Measurements from ENCODE around the gene DPP3.
"Not testable (repeated sequence)": the region's sequence is repeated elsewhere in the genome, so short reads cannot be mapped to it uniquely, and the experiment has no call there.

The DPP3 gene

DNA sequence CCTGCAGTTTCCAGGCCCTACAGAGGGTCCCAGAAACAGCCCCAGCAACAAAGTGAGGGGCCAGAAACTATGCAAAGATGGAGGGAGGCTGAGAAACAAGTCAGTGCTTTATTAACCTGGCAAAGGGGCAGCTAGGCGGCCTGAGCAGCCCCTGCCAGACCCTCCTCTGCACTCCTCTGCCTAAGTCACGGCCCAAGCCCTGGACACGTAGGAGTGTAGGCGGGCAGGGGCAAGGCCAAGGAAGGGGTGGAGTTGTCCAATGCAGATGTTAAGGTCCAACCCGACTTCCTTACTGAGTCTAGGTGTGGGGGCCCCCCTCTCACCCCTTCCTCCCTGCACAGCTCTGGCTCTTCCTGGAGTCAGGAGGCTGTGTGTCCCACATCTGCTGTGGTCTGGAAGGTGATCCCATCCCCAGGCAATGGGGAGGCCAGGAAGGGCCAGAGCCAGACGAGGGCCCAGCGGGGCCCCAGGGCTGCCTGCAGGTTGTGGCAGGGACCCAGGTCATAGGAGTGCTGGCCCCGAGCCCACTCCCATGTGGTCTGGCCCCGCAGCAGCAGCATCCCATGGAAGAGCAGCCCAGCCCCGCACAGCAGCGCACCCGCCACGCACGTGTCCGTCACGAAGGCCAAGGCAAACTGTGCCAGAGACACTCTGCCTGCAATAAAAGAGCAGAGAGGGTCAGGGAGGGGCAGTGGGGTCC is 59.1 kb downstream of the DPP3 start:
- no peak for DNase-seq (ENCODE audit: low spot score)

- DNase-seq (ENCODE audit: low spot score), result no peak
Measured at GRCh38 chr11:66539870-66540213, 59.6 kb downstream of the DPP3 start.

DNA sequence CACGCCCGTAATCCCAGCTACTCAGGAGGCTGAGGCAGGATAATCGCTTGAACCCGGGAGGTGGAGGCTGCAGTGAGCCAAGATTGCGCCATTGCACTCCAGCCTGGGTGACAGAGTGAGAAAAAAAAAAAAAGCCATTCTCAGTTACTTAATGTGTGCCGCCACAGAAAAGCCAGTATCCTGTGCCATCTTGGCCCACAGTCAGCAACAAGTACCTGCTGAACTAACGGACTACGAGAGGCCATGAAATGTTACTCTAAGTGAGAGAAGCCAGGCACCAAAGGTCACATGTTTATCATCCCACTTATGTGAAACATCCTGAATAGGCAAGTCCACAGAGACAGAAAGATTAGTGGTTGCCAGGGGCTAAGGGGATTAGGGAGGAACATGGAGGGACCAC is 60.4 kb downstream of the DPP3 start:
- DNase-seq (ENCODE audit: low spot score), result not testable (repeated sequence)

GRCh38 chr11:66541892-66542291 is 61.7 kb downstream of the DPP3 start:
- no peak for DNase-seq (ENCODE audit: low spot score)

GRCh38 chr11:66542362-66542761 is 62.1 kb downstream of the DPP3 start:
- DNase-seq (ENCODE audit: low spot score), result no peak

DNA sequence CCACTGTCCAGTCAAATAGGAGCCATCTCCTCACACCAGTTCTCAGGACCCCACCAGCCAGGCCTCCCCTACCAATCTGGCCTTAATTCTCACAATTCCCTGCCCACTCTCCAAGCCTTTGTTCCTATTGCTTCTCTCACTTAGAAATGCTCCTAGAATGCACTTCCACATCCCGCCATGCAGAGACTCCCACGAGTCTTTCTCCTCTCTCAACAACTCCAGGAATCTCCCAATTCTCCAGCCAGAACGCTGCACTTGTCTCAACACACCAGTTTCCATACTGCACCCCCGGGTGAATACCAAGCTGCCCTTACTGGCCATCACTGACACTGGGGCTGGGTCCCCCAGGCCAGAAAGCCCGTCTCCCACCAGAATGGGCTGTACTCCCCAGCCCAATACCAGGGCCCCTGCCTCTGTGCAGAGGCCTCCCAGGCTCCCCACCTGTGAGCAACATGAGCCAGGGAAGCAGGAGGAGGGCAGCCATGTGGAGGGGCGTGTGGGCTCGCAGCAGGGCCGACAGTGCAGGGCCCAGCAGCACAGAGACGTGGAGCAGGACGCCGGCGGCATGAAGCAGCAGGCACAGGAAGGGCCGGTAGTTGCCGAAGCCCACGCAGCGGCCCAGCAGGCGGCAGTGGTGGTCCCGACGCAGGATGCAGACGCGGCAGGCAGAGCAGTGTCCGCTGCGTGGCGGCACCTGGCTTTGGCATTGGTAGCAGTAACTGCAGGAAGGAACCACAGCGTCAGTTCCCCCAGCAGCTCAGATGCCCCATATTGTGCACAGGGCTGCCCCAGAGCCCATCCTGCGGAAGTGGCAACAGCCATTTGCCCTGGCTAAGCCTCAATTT is 63.3 kb downstream of the DPP3 start:
- DNase-seq (ENCODE audit: low spot score), result no peak

GRCh38 chr11:66544952-66545351 is 64.7 kb downstream of the DPP3 start:
- DNase-seq (ENCODE audit: low spot score), result not testable (repeated sequence)

- DNase-seq (ENCODE audit: low spot score), result peak; percentile 98
Measured at GRCh38 chr11:66545701-66546367, 65.6 kb downstream of the DPP3 start, which contains the start of gene ZDHHC24. Gene ZDHHC24, minus strand, starts transcription at chr11:66546048. Its CDS starts 45 bp downstream, at chr11:66546003.

- DNase-seq (ENCODE audit: low spot score), result no peak
Measured at GRCh38 chr11:66546368-66546965, 66.2 kb downstream of the DPP3 start, which contains the start of gene ACTN3. Gene ACTN3, plus strand, starts transcription at chr11:66546903. Its CDS starts 35 bp downstream, at chr11:66546938.

GRCh38 chr11:66546966-66547661 is 66.9 kb downstream of the DPP3 start:
- DNase-seq (ENCODE audit: low spot score), result no peak

DNA sequence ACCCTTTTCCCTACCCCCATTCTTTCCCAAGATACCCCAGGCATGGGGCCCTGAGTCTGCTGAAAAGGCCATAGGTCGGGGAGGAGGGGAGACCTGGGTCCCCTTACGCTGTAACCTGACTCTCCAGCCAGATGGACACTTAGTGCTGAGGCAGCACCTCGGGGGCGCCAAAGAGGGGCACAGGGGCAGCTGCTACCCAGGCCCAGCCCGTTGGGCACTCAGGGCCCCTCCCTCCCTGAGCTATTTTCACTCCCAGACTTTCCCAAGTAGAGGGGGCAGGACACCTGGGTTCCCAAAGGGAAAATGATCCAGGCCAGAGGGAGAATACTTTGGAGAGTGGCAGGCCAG is 67.4 kb downstream of the DPP3 start:
- DNase-seq (ENCODE audit: low spot score), result no peak

GRCh38 chr11:66548041-66548440 is 67.8 kb downstream of the DPP3 start:
- DNase-seq (ENCODE audit: low spot score), result no peak

GRCh38 chr11:66548774-66549630 is 68.8 kb downstream of the DPP3 start:
- no peak for DNase-seq (ENCODE audit: low spot score)

DNA sequence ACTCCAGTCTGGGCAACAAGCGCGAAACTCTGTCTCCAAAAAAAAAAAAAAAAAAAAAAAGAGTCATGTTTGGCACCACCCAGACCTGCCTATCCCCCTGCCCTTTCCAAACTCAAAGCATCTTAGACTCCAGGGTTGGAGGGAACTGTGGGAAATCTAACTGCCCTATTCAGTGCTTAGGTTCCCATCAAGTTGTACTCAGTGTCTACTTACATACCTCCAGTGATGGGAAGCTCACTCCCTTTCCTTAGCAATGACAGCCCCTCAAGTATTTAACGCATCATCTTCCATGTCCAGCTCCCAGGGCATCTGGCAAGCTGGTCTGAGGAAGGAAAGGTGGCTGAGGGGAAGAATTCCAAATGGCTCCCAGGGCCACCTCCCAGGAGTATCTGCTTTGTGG is 69.5 kb downstream of the DPP3 start:
- no peak for DNase-seq (ENCODE audit: low spot score)

DNA sequence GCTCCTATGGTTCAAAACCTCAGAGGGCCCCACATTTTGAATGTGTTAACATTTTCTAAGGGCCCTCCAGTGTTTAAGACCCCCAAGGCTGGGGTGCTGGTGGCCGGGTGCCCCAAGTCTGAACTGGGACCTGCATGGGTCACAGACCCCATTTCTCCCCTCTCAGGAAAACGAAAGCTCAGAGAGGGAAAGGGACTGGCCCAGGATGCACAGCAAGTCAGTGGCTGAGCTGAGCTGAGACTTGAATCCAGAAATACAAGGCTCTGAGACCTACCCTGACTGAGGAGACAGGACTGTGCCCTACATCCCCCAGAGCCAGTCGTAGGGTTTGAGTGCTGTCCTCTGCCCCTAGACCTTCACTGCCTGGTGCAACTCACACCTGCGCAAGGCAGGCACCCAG is 70.7 kb downstream of the DPP3 start:
- DNase-seq (ENCODE audit: low spot score), result no peak

- no peak for DNase-seq (ENCODE audit: low spot score)
Measured at GRCh38 chr11:66554602-66555001, 74.4 kb downstream of the DPP3 start.

DNA sequence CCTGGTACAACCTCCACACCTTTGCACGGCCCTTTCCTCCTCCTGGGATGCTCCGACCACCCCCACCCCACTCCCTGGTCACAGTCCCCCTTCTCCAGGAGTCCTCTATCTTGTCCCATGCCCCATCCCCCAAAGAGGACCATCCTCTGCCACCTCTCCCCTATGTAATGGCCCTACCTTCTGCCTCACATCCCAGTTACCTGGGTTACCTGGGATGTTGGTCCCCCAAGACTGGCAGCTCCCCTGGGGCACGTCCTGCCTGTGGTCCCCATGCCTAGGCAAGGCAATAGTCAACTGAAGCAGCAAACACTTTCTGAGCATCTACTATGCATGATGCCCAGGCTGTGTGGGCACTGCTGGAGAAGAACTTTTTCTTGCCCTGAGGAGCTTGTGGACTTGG is 75.2 kb downstream of the DPP3 start:
- no peak for DNase-seq (ENCODE audit: low spot score)

DNA sequence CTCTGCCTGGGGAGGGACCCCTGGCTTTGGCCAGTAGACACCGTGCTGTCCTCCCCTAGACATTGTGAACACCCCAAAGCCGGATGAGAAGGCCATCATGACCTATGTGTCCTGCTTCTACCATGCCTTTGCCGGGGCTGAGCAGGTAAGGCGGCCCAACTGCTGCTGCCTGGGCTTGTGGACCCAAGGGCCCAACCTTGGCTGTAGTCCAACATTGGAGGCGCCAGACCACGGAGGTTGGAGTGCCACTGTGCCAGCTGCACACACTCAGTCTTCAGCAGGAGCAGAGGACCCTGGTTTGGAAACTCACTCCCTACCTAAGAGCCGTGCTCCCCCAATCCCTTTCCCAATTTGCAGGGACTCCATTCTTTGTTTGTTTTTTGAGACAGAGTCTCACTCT is 75.9 kb downstream of the DPP3 start:
- no peak for DNase-seq (ENCODE audit: low spot score)

DNA sequence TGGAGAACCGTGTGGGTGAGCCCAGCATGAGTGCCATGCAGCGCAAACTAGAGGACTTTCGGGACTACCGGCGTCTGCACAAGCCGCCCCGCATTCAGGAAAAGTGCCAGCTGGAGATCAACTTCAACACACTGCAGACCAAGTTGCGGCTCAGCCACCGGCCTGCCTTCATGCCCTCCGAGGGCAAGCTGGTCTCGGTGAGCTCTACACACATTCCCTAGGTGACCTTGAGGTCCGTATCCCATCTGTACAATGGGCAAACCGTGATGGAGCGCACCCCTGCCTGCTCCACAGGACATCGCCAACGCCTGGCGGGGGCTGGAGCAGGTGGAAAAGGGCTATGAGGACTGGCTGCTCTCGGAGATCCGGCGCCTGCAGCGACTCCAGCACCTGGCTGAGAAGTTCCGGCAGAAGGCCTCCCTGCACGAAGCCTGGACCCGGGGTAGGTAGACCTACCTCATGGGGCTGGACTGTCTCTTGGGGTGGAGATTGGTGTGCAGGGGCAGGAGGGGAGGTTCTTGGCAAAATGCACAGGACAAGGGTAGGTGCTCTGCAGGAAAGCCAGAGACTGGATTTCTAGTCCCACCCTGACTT is 77.6 kb downstream of the DPP3 start:
- no peak for DNase-seq (ENCODE audit: low spot score)

Measured in kidney tubule cell (primary cell).